ENCODE data around the gene NOS1AP. TPM values are rescaled to one million over a fixed set of nuclear protein-coding genes. Genes with fewer than 3 reads are reported as not detected.

The NOS1AP gene
- total RNA-seq, 1 donor: 0.18 TPM

GRCh38 chr1:162389971-162390370, 320.5 kb downstream of the NOS1AP start:
- H3K4me3 ChIP-seq (ENCODE audit: low read depth, low read length): no peak overlapping the region
- no peak for DNase-seq (ENCODE audit: low read depth)
- no peak for TF ChIP-seq CTCF (IDR thresholded peaks at IDR 0.05; ENCODE audit: insufficient read depth, low read length)

GRCh38 chr1:162390396-162391185, 321.1 kb downstream of the NOS1AP start:
- no peak for TF ChIP-seq CTCF (IDR thresholded peaks at IDR 0.05; ENCODE audit: insufficient read depth, low read length)
- no peak overlapping the region for H3K4me3 ChIP-seq (ENCODE audit: low read depth, low read length)

GRCh38 chr1:162391790-162392563, 322.5 kb downstream of the NOS1AP start:
- TF ChIP-seq CTCF (IDR thresholded peaks at IDR 0.05; ENCODE audit: insufficient read depth, low read length): peak; percentile 90
- DNase-seq (ENCODE audit: low read depth): peak; percentile 63
- H3K4me3 ChIP-seq (ENCODE audit: low read depth, low read length): no peak overlapping the region

More at GRCh38 chr1:162390396-162391185, 321.1 kb downstream of the NOS1AP start:
- DNase-seq (ENCODE audit: low read depth): no peak

- no peak for DNase-seq (ENCODE audit: low read depth)
- no peak overlapping the region for H3K4me3 ChIP-seq (ENCODE audit: low read depth, low read length)
- no peak for TF ChIP-seq CTCF (IDR thresholded peaks at IDR 0.05; ENCODE audit: insufficient read depth, low read length)
These were observed 326.9 kb downstream of the NOS1AP start for GRCh38 chr1:162396201-162396906.

- H3K4me3 ChIP-seq (ENCODE audit: low read depth, low read length): no peak overlapping the region
- TF ChIP-seq CTCF (IDR thresholded peaks at IDR 0.05; ENCODE audit: insufficient read depth, low read length): no peak
- peak; percentile 26 for DNase-seq (ENCODE audit: low read depth)
These were observed 327.6 kb downstream of the NOS1AP start for GRCh38 chr1:162397039-162397448.

GRCh38 chr1:162397943-162398560, 328.6 kb downstream of the NOS1AP start:
- no peak for DNase-seq (ENCODE audit: low read depth)
- TF ChIP-seq CTCF (IDR thresholded peaks at IDR 0.05; ENCODE audit: insufficient read depth, low read length): no peak
- no peak overlapping the region for H3K4me3 ChIP-seq (ENCODE audit: low read depth, low read length)

All from fibroblast of the aortic adventitia (primary cell).